Tibial nerve (tissue), 3 donors: ENCODE data around the gene SHISA7.

ENCODE experiments used
- CTCF ChIP-seq, 5 experiments: fragments of 200-600 bp in 3 of 5; fragments of 450-650 bp in 2 of 5; sonication (generic) in 3 of 5; IDR thresholded peaks; one replicate each; pipeline ENCODE4 v1.5.1; 2016 to 2019; ENCODE audit warnings: antibody characterized with exemption in 5 of 5, mild to moderate bottlenecking in 3 of 5, moderate library complexity in 2 of 5
- POLR2A ChIP-seq, 2 donors: fragments of 450-650 bp; IDR thresholded peaks; one replicate each; pipeline ENCODE4 v1.6.1; 2017; ENCODE audit warnings: antibody characterized with exemption in 2 of 2, mild to moderate bottlenecking in 2 of 2, moderate library complexity in 2 of 2

- TF ChIP-seq CTCF (IDR thresholded peaks at IDR 0.05), result no peak
- TF ChIP-seq POLR2A (IDR thresholded peaks at IDR 0.05), result no peak
Measured at GRCh38 chr19:55424518-55424917, 18.6 kb downstream of the SHISA7 start.
